ENCODE data around the gene FADS3. TPM values are rescaled to one million over a fixed set of nuclear protein-coding genes. Genes with fewer than 3 reads are reported as not detected.
A peak's percentile ranks its signal among the peaks of the same experiment; 100 is the strongest.

The FADS3 gene
- total and polyA plus RNA-seq, 9 of the 15 experiments (the other 6 are each of a cell fraction or from before 2014, with no cell fraction given): 0.97 to 148 (median 92.7) TPM

DNA sequence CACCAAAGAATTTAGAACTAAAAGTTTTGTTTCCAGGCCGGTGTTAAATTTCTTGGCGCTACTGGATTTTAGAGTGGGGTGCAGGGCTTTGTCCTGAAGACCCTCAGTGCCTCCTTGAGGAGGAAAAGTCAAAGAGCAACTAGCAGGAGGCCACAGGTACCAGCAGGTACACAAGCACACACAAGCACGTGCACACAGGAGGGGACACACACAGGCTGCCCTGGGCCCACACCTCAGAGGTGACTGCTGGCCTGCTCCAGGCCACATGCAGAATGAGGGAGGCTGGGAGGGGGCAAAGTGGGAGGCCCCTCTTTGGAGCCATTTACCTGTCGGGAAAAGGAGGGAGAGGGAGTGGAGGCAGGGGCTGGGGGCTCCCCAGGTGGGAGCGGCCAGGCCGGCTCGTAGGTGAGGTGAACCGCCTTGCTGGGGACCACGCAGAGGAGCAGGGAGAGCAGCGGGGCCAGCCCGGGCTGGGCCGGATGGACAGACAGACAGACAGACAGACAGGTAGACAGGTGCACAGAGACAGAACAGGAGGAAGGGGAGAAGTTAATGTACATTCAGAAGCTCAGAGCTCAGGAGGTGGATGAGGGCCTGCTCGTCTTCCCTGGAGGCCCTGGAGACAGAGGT lies 13.8 kb upstream of the FADS3 start:
- Histone ChIP-seq H2AFZ (ENCODE audit: low read depth, low read length) (no peak overlapping the region), H3K4me1 (replicated peaks in 1 of 2; ENCODE audit: control insufficient read depth in 2 of 2, insufficient read depth in 2 of 2, low read length in 2 of 2) (peaks cover 12 to 51% of the 10 kb centered on the region in 2 experiments), H3K9me1 (ENCODE audit: control insufficient read depth, insufficient read depth, low read length) (peaks cover 9% of the 10 kb centered on the region), H3K27ac (ENCODE audit: extremely low read depth, low read depth, low read length) (no peak overlapping the region), H3K9me3 (replicated peaks; ENCODE audit: control insufficient read depth, insufficient read depth, low read depth, low read length) (no peaks in the 10 kb centered on the region), H3K27me3 (ENCODE audit: control insufficient read depth in 2 of 2, insufficient read depth in 2 of 2, low read length in 2 of 2) (no peaks in the 10 kb centered on the region), H3K36me3 (ENCODE audit: control insufficient read depth, insufficient read depth, low read length) (peaks cover 76% of the 10 kb centered on the region; the same call in 2 of the 3 replicates), H4K20me1 (replicated peaks; ENCODE audit: control insufficient read depth, insufficient read depth, low read length) (0 out of 2 replicates have a peak, but pooled peaks cover 8% of the 10 kb centered on the region), H3K9ac (ENCODE audit: insufficient read depth in 1 of 2, low read depth in 2 of 2, low read length in 2 of 2) (peak overlapping the region in 1 of 2 experiments; percentile 66; a peak in 2 of 4 replicates), H3K79me2 (ENCODE audit: control insufficient read depth, insufficient read depth, low read length) (peaks cover 18% of the 10 kb centered on the region), H3K4me2 (ENCODE audit: insufficient read depth, low read length) (no peak overlapping the region), H3K4me3 (no peak overlapping the region)
- CTCF ChIA-PET (ENCODE audit: low intra/inter-chr PET ratio): no interaction called here
- intact Hi-C loops (cut with micrococcal nuclease) (no loop called here), in situ Hi-C loops (cut with MboI) (no loop called here)
- no peak for FAIRE-seq
- no TSS peak for BruUV-seq (replicated peaks)
- ATAC-seq: no peak
- TF ChIP-seq, protein P1, sequence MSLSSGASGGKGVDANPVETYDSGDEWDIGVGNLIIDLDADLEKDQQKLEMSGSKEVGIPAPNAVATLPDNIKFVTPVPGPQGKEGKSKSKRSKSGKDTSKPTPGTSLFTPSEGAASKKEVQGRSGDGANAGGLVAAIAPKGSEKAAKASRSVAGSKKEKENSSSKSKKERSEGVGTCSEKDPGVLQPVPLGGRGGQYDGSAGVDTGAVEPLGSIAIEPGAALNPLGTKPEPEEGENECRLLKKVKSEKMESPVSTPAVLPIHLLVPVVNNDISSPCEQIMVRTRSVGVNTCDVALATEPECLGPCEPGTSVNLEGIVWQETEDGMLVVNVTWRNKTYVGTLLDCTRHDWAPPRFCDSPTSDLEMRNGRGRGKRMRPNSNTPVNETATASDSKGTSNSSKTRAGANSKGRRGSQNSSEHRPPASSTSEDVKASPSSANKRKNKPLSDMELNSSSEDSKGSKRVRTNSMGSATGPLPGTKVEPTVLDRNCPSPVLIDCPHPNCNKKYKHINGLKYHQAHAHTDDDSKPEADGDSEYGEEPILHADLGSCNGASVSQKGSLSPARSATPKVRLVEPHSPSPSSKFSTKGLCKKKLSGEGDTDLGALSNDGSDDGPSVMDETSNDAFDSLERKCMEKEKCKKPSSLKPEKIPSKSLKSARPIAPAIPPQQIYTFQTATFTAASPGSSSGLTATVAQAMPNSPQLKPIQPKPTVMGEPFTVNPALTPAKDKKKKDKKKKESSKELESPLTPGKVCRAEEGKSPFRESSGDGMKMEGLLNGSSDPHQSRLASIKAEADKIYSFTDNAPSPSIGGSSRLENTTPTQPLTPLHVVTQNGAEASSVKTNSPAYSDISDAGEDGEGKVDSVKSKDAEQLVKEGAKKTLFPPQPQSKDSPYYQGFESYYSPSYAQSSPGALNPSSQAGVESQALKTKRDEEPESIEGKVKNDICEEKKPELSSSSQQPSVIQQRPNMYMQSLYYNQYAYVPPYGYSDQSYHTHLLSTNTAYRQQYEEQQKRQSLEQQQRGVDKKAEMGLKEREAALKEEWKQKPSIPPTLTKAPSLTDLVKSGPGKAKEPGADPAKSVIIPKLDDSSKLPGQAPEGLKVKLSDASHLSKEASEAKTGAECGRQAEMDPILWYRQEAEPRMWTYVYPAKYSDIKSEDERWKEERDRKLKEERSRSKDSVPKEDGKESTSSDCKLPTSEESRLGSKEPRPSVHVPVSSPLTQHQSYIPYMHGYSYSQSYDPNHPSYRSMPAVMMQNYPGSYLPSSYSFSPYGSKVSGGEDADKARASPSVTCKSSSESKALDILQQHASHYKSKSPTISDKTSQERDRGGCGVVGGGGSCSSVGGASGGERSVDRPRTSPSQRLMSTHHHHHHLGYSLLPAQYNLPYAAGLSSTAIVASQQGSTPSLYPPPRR (CRISPR knock-in tag; IDR thresholded peaks at IDR 0.05; ENCODE audit: borderline replicate concordance): no peak
- TF ChIP-seq SRSF9 (IDR thresholded peaks at IDR 0.05; ENCODE audit: borderline replicate concordance, low read depth, low read length): no peak
- no peak for TF ChIP-seq SREBF1 (IDR thresholded peaks at IDR 0.05; ENCODE audit: borderline replicate concordance, low read depth, low read length)
- TF ChIP-seq TOE1 (IDR thresholded peaks at IDR 0.05; ENCODE audit: borderline replicate concordance): no peak
- no peak for TF ChIP-seq TOE1 (CRISPR knock-in tag; IDR thresholded peaks at IDR 0.05; ENCODE audit: borderline replicate concordance, low read depth)
- POLR2A ChIA-PET: interaction anchor here (0.6 to 10.7 kb wide), 2 partner anchors 61 to 105 kb away, joined by 3 to 109 read pairs; partner anchors contain the start of gene FTH1
- no peak for DNase-seq (ENCODE audit: extremely low read depth in 1 of 4, low spot score in 3 of 4)
- WGBS (ENCODE audit: insufficient coverage, low coverage, missing lambda C conversion rate): 93% methylated on average over 10 of the region's 13 CpGs

Measured in K562 (cell line).